Lower leg skin (tissue), 4 donors: ENCODE results near the gene GPC6. TPM values are rescaled to one million over a fixed set of nuclear protein-coding genes. Genes with fewer than 3 reads are reported as not detected.

Experiments used
- DNase-seq, 2 donors: peaks; one replicate each; pipeline ENCODE4 v3.0.0-alpha.2; 2019; ENCODE audit warnings: low spot score in 2 of 2
- H3K4me3 ChIP-seq: fragments of 200-600 bp; sonication (generic); 2 replicates; pipeline ENCODE4 v1.5.1; 2017; ENCODE audit warnings: mild to moderate bottlenecking, low read depth; ENCODE audit not compliant: poor library complexity, severe bottlenecking
- CTCF ChIP-seq, 3 donors: fragments of 450-650 bp; IDR thresholded peaks; one replicate each; pipeline ENCODE4 v1.5.1; 2016; ENCODE audit warnings: antibody characterized with exemption in 3 of 3, mild to moderate bottlenecking in 3 of 3, moderate library complexity in 2 of 3
- POLR2A ChIP-seq, 2 donors: fragments of 450-650 bp; IDR thresholded peaks; one replicate each; pipeline ENCODE4 v1.6.1; 2016 to 2017; ENCODE audit warnings: antibody characterized with exemption in 2 of 2, mild to moderate bottlenecking in 1 of 2, moderate library complexity in 1 of 2
- WGBS, 2 donors: methylation state at CpG; one replicate each; pipeline ENCODE4 v1.1.5; 2018; 5-methylcytosine and 5-hydroxymethylcytosine counted together
- intact Hi-C: fragments of 100-400 bp; cut with DNase I; formaldehyde crosslinking; loops from one replicate; pipeline ENCODE4 v1.15.0; 2023; ENCODE audit warnings: low total_unique reads
- total RNA-seq, 4 donors: library from RNA; depleted of rRNA; stranded (reverse); fragments of >200 nt; gene quantifications; one replicate each; pipeline ENCODE4 v1.1.0, GENCODE V29; 2016

Gene GPC6
- total RNA-seq, 4 donors from 2014 or later: 1.4 to 5.2 (median 2.5) TPM

- TF ChIP-seq POLR2A (IDR thresholded peaks at IDR 0.05): no peak
- DNase-seq: no peak
- intact Hi-C loops: no loop called here
- H3K4me3 ChIP-seq: no peak overlapping the region
These were observed 1227.7 kb downstream of the GPC6 start for GRCh38 chr13:94454334-94454733.

- no peak overlapping the region for H3K4me3 ChIP-seq
- intact Hi-C loops: no loop called here
- TF ChIP-seq CTCF (IDR thresholded peaks at IDR 0.05) (no peak), POLR2A (IDR thresholded peaks at IDR 0.05) (no peak)
- no peak for DNase-seq
- WGBS, 2 donors: 71 to 74% methylated on average over 2 of the region's 2 CpGs
These were observed 1228.3 kb downstream of the GPC6 start for GRCh38 chr13:94454906-94455305.

- 43 to 67% methylated on average over 2 of the region's 2 CpGs for WGBS, 2 donors
- intact Hi-C loops: no loop called here
- no peak overlapping the region for H3K4me3 ChIP-seq
- TF ChIP-seq CTCF (IDR thresholded peaks at IDR 0.05): no peak
- no peak for TF ChIP-seq POLR2A (IDR thresholded peaks at IDR 0.05)
- no peak for DNase-seq
These were observed 1228.8 kb downstream of the GPC6 start for GRCh38 chr13:94455414-94455813.
